HG03135 (cell line): Measurements from ENCODE around the gene SMAD7.

ENCODE experiments used
- ATAC-seq: cut with Tn5 transposase; IDR thresholded peaks from one replicate; pipeline ENCODE4 v1.9.1; 2021; ENCODE audit warnings: mild to moderate bottlenecking, moderate library complexity; ENCODE audit not compliant: unreplicated experiment

SMAD7 gene

DNA sequence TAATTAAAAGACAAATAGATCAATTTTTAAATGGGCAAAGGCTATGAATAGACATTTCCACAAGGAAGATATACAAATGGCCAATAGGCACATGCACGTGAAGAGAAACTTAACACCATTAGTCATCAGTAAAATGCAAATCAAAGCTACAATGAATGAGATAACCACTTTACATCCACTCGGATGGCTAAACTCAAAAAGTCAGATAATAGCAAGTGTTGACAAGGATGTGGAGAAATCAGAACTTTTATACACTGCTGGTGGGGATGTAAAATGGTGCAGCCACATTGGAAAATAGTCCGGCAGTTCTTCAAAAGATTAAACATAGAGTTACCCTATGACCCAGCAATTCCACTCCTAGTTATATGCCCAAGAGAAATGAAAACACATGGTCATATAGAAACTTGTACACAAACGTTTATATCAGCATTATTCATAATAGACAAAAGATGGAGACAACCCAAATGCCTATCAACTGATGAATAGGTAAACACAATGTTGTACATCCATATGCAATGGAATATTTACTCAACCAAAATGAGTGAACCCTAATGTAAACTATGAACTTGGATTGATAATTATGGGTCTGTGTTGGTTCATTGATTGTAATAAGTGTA is 51.1 kb downstream of the SMAD7 start:
- ATAC-seq = no peak

- no peak for ATAC-seq
Measured at GRCh38 chr18:48898521-48898920, 52.2 kb downstream of the SMAD7 start.

DNA sequence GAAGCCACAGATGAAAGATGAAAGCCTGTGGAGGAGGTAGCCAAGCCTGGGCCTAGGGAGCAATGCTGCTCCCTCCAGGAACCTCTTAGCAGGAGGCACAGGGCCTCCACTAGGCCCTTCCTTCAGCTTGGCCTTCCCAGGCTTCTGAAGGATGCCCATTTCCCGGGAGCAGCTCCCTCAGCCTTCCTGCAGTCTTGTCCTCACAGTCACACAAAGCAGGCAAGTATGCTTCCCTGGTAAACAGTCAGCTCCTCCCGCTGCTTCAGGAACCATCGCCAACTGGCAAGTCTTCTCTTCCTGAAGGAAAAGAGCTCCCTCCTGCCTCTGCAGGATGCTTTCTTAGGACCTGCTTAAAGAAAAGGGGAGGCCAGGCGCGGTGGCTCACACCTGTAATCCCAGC is 53.2 kb downstream of the SMAD7 start:
- no peak for ATAC-seq

GRCh38 chr18:48896875-48897511 is 53.8 kb downstream of the SMAD7 start:
- no peak for ATAC-seq

GRCh38 chr18:48896326-48896874 is 54.4 kb downstream of the SMAD7 start:
- no peak for ATAC-seq

- ATAC-seq = no peak
Measured at GRCh38 chr18:48894799-48895346, 55.9 kb downstream of the SMAD7 start.

GRCh38 chr18:48893608-48894600 is 56.9 kb downstream of the SMAD7 start:
- no peak for ATAC-seq

DNA sequence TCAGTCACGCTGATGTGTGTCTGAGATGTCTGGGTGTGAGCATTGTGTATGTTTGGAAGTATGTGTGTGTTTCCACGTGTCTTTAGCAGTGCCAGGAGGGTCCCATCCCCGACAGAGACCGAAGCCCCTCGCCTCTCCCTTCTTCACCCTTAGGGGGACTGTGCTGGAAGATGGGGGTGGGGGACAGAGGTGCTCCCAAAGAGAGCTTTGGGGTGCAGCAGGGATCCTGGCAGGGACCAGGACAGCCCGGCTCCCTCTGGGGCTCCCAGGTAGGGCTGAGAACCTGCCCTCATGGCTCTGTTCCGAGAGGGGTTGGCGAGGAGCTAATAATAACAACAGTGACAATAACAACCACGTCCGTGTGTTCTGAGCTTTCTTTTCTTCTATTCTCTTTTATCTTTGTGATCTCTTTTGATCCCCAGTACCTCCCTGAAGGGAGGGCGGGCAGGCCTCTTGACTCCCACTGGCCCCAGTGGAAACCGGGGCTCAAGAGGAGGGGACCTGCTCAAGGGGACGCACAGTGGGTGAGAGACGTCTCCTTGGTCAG is 57.6 kb downstream of the SMAD7 start:
- no peak for ATAC-seq

DNA sequence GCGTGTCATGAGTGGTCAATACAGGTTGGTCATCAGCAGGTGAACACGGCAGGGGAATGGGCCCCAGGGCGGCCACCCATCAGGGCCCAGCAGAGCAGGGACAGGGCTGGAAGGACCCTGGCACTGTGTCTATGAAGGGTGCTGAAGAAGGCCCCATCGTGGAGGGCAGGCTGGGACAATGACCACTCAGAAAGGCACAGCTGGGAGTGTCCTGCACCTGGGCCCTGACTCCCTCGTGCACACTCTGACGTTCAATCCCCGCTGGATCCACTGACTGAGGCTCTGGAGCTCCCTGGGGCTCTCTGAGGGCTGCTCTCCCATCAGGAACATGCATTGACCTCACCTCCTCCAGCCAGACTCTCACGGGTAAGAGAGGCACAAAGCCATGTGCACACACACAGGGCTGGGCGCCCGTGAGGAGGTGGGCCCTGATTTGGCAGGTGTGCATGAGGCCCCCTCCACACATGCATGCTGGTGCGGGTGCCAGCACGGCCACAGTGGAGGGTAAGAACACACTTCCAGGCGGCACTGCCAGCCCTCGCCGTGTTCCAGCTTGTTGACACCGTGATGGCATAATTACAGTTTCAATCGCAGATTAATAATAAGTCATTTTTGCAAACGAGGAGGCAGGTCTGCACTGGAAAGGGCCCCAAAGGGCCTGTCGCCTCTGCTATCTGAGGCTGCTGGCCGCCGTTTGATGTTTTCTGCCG is 58.5 kb downstream of the SMAD7 start:
- ATAC-seq = no peak

DNA sequence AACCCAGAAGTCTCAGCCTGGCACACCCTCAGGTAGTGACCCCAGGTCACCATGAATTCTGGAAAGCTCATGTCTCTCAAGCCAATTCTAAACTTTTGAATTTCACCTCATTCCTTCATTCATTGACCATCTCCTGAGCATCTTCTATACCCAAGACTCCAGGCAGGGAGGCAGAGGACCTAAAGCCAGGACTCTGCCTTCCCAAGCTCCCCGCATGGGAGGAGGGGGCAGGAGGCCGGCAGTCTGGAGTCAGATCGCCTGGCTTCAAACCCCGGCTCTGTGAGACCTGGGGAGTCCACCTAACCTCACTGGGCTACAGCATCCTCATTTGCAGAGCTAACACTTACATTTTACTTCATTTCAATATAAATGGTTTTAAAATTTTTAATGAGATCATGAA is 59.0 kb downstream of the SMAD7 start:
- ATAC-seq = no peak

DNA sequence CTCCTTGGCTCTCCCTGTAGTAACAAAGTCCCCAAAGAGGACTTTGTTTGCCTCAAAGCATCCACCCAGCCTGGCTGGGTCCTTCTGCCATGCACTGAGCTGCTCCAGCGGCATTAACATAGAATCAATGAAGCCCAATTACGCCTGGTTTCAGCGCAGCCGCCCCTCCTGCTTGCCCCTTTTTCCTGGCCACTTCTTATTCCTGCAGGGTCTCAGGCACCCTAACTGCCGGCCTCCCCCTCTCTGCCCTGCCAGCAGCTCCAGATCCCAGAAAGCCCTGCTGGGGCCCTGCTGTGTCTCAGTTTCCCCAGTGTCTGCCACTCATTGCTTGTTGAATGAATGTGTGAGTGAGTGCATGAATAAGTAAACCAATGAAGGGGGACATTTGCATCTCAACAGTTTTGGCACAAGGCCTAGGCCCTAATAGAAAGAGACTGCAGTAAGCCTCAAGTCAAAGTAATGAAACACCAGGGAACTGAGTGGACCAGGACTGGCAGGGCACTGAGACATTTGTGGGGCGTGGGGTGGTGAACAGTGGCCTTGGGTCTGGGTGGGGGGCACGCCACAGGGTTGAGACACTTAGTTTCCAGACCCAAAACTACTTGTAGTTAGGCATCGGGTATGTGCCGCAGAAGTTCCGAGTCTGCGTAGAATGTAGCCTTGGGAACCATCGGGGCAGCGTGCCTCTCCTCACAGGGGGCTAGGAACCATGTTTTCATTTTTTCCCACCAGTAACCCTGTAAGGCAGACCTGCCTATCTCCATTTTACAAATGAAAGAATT is 60.6 kb downstream of the SMAD7 start:
- ATAC-seq = no peak

DNA sequence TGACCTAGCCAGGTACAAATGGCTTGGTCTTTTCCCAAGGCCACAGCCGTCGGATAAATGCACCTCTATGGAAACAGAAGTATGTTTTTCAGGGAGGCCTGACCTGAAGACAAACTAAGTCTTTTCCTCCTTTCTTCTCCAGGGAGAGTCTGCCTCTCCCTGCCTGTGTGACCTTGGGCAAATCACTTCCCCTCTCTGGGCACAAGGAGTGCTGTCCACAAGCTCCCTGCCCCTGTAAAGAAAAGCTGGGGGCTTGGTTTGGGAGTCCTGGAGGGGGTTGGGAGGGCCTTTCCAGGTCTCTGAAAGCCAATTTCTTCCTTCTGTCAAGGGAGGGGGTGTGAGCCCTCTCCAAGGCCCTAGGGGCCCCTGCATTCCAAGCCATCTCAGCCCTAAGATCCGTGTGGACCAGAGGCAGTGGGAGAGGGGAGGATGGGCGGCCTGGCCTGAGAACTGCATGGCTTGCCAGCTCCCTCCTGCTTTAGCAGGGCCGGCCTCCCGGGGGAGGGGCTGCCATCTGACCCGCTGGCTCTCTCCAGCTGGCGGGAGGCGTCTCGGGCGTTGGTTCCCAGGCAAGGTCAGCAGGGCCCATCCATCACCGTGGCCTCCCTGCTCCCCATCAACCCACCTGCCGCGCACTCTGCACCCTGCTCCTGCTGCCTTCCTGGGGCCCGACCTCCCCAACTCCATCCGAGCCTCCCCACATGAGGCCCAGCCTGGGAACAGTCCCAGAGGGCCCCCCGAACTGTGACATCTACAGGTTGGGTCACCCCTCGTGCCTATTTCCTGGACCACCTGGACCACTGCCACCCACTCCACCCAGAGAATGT is 61.4 kb downstream of the SMAD7 start:
- no peak for ATAC-seq

GRCh38 chr18:48888773-48889080 is 62.0 kb downstream of the SMAD7 start:
- ATAC-seq = no peak

- no peak for ATAC-seq
Measured at GRCh38 chr18:48887905-48888772, 62.6 kb downstream of the SMAD7 start.

- no peak for ATAC-seq
Measured at GRCh38 chr18:48887294-48887904, 63.4 kb downstream of the SMAD7 start.

DNA sequence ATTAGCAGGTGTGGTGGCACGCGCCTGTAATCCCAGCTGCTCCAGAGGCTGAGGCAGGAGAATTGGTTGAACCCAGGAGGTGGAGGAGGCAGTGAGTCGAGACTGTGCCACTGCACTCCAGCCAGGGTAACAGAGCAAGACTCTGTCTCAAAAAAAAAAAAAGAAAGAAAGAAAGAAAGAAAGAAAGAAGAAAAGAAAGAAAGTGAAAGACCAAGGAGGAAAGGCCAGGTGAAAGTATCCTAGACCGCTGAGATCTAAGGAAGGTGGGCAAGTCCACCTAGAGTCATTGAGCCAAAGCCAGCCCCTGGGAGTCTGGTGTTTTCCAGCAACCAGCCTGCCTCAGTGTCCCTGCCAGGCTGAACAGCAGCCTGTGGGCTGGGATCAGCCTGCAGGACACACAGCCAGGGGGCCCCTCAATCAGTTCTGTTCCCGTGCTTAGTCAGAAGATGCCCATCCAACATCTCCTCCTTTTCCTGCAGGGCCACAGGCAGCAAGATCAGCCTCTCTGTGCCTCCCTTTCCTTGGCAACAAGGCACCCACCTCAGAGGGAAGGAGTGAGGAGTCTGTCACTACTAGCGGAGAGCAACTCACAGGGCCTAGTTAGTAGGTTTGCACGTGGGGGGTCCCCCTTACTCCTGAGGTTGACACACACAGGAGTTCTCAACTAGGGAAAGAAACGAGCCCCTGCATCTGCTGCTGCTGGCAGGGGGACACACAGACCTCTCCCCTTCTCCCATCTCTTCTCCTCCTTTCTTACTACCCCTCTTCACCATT is 64.1 kb downstream of the SMAD7 start:
- ATAC-seq = no peak
